Parathyroid adenoma (tissue), 2 donors: Measurements from ENCODE around the gene SNPH.

ENCODE experiments used
- H2AFZ ChIP-seq: fragments of 300-600 bp; sonication (generic); one replicate; pipeline ENCODE4 v1.7.0; 2017; ENCODE audit warnings: antibody characterized with exemption, mild to moderate bottlenecking
- H3K27ac ChIP-seq: fragments of 300-600 bp; sonication (generic); one replicate; pipeline ENCODE4 v1.7.0; 2017
- H3K27me3 ChIP-seq: fragments of 300-600 bp; sonication (generic); one replicate; pipeline ENCODE4 v1.7.0; 2017; ENCODE audit warnings: low read length; ENCODE audit not compliant: control insufficient read depth, insufficient read depth
- H3K36me3 ChIP-seq: fragments of 300-600 bp; sonication (generic); one replicate; pipeline ENCODE4 v1.7.0; 2017; ENCODE audit warnings: low read length; ENCODE audit not compliant: control insufficient read depth, insufficient read depth
- H3K4me1 ChIP-seq: fragments of 300-600 bp; sonication (generic); one replicate; pipeline ENCODE4 v1.7.0; 2017; ENCODE audit warnings: control low read depth
- H3K4me2 ChIP-seq: fragments of 300-600 bp; sonication (generic); one replicate; pipeline ENCODE4 v1.7.0; 2017; ENCODE audit warnings: low read length
- H3K4me3 ChIP-seq: fragments of 300-600 bp; sonication (generic); one replicate; pipeline ENCODE4 v1.7.0; 2017; ENCODE audit warnings: low read depth, low read length
- H3K79me2 ChIP-seq: fragments of 300-600 bp; sonication (generic); one replicate; pipeline ENCODE4 v1.7.0; 2017; ENCODE audit warnings: control low read depth
- H3K9ac ChIP-seq: fragments of 300-600 bp; sonication (generic); one replicate; pipeline ENCODE4 v1.7.0; 2017; ENCODE audit warnings: mild to moderate bottlenecking
- H3K9me3 ChIP-seq: fragments of 300-600 bp; sonication (generic); one replicate; pipeline ENCODE4 v1.7.0; 2017; ENCODE audit warnings: low read length; ENCODE audit not compliant: control insufficient read depth
- TF ChIP-seq, protein P1 (sequence below): fragments of 300-600 bp; sonication (generic); IDR thresholded peaks from one replicate; pipeline ENCODE4 v1.7.0; 2017; ENCODE audit warnings: antibody characterized with exemption, mild to moderate bottlenecking
- donor health status: primary hyperparathyroidism.

The SNPH gene

DNA sequence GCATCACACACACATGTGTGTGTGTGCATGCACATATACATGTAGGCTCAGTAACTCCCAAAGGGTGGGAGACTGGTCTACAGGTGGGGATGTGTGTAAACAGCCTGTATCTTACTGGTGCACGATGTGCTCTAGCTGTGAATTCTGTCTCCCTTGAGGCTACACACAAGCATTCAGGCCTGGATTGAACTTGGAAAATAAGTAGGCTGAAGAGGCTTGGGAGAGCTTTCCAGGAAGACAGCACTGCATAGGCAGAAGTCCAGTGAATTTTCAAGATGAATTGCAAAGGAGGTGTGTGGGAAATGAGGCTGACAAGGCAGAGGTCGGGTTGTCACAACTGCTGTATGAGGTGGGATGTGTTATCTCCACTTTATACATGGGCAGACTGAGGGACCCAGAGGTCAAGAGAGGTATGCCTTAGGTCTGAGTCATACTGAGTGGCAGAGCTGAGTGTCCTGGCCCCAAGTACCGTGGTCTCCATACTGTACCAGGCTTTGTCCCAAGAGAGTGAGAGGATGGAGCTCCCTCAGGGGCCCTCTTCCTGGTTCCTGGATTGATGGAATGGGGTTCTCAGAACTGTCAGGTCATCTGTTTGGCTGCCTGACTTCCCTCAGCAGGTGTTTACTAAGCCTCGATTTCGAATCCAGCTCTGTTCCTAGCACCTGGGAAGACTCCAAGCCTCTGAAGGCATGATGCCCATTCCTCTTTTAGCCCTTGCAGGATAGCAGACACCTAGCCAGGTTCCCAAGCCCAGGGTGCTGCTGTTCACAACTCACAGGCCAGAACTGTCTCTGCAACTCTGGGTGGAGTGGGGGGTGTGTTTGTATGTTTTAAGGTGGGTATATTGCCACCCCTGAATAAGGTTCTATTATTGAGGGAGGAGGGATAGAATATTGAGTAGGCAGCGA is 14.4 kb downstream of the SNPH start:
- no peaks in the 10 kb centered on the region for H3K27me3 ChIP-seq
- H2AFZ ChIP-seq = no peak overlapping the region
- H3K9ac ChIP-seq = no peak overlapping the region
- peaks cover 12% of the 10 kb centered on the region for H3K79me2 ChIP-seq
- H3K9me3 ChIP-seq = no peaks in the 10 kb centered on the region
- no peak overlapping the region for H3K4me3 ChIP-seq
- no peak overlapping the region for H3K27ac ChIP-seq
- H3K4me2 ChIP-seq = no peak overlapping the region
- no peaks in the 10 kb centered on the region for H3K36me3 ChIP-seq
- peaks cover 7% of the 10 kb centered on the region for H3K4me1 ChIP-seq
- TF ChIP-seq, protein P1, sequence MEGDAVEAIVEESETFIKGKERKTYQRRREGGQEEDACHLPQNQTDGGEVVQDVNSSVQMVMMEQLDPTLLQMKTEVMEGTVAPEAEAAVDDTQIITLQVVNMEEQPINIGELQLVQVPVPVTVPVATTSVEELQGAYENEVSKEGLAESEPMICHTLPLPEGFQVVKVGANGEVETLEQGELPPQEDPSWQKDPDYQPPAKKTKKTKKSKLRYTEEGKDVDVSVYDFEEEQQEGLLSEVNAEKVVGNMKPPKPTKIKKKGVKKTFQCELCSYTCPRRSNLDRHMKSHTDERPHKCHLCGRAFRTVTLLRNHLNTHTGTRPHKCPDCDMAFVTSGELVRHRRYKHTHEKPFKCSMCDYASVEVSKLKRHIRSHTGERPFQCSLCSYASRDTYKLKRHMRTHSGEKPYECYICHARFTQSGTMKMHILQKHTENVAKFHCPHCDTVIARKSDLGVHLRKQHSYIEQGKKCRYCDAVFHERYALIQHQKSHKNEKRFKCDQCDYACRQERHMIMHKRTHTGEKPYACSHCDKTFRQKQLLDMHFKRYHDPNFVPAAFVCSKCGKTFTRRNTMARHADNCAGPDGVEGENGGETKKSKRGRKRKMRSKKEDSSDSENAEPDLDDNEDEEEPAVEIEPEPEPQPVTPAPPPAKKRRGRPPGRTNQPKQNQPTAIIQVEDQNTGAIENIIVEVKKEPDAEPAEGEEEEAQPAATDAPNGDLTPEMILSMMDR = no peak

DNA sequence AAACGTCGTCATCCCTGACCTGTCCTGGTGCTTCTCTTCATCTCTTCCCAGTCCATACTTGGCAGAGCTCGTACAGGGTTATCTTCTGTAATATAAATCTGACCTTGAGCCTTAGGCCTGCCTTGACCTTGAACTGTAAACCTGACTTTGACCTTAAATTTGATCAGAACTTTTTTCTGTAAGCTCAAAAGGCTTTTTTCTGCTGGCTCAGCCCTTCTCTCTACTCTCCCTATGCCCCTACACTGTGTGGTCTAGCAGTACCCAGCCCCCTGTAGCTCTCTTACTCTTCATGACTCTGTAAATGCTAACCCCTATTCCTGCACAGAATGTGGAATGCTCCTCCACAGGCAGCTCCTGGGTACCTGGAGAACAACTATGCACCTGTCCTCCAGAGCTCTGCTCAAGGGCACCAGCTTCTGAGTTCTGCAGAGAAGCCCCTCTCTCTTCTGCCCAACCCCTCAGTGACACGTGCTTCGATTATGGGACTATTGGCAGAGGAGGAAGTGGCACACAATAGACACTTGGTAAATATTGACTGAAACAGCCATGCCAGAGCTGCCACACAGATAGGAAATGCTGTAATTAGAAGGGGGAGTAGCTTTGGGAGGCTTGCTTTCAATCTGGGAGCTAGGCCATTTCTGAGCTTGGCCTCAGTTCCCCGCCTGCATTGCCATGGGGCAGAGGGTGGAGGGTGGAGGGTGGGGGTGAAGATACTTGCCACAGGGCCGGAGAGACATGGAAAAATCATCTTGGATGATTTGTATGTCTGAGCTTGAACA is 15.4 kb downstream of the SNPH start:
- Histone ChIP-seq H3K27ac (no peak overlapping the region), H3K27me3 (no peaks in the 10 kb centered on the region), H2AFZ (no peak overlapping the region), H3K4me2 (no peak overlapping the region), H3K9me3 (no peaks in the 10 kb centered on the region), H3K4me1 (peaks cover 1% of the 10 kb centered on the region), H3K9ac (no peak overlapping the region), H3K4me3 (no peak overlapping the region), H3K79me2 (peaks cover 10% of the 10 kb centered on the region), H3K36me3 (no peaks in the 10 kb centered on the region)
- TF ChIP-seq, protein P1 = no peak

DNA sequence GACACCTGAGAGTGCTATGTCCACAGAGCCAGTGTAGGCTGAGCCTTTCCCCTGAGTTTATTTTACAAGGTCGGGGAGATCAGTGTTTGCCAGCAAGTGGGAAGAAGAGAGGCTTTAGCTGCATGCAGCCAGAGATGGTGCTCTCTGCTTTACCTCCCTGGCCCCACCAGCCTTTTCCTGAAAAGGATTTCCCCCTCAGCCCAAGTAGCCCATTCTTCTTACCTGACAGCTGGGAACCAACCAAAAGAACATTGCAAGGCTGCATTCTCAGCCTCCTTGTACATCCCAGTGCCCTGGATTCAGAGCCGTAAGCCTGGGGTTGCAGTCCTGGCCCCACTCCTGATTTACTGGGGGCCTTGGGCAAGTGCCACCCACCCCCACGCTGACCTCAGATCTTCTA is 16.9 kb downstream of the SNPH start:
- Histone ChIP-seq H3K4me3 (no peak overlapping the region), H3K79me2 (peaks cover 6% of the 10 kb centered on the region), H3K36me3 (no peaks in the 10 kb centered on the region), H3K4me2 (no peak overlapping the region), H3K9me3 (no peaks in the 10 kb centered on the region), H3K4me1 (no peaks in the 10 kb centered on the region), H3K27ac (no peak overlapping the region), H3K9ac (no peak overlapping the region), H2AFZ (no peak overlapping the region), H3K27me3 (no peaks in the 10 kb centered on the region)
- TF ChIP-seq, protein P1 = no peak

DNA sequence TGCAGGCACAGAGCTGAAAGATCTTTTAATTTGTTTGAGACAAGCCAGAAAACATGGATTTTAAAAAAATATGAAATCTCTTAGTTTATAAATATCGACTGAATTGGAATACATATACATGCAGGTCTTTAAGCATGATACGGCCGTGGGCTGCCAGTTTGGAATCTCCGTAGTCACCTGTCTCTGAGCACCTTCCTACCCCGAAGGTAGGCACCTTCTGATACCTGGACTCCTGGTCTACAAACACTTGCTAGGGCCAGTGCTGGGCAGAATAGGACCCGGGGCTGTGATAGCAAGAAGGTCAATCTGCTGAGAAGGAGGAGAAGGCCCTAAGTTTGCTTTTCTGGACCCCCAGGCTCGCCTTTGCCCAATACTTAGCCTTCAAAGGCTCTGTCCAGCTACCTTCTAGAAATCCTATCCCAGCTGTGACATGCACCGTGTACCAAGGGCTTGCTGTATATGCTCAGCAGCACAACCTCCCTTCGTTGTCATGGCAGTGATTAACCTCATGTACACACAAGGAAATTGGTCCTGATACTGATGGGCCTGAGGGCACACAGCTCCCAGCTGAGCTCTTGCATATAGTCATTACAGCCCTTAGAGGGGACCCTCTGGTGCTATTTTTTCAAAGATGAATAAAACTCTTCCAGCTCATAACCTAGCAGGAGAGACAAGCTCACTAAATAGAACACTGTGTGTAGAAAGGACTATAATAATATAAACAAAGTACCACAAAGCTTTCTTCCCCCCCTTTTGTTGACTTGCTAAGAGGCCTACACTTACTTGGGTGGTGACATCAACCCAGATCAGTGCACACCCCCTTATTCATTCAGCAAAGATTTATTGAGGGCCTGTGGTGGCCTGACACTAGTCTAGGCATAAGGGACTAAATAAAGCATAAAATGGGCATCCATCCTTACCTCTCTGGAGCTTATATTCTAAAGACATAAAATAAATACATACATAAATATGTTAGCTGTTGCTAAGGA is 17.7 kb downstream of the SNPH start:
- Histone ChIP-seq H2AFZ (no peak overlapping the region), H3K4me3 (no peak overlapping the region), H3K4me1 (no peaks in the 10 kb centered on the region), H3K9ac (no peak overlapping the region), H3K4me2 (no peak overlapping the region), H3K9me3 (no peaks in the 10 kb centered on the region), H3K79me2 (peaks cover 5% of the 10 kb centered on the region), H3K27ac (no peak overlapping the region), H3K27me3 (no peaks in the 10 kb centered on the region), H3K36me3 (no peaks in the 10 kb centered on the region)
- TF ChIP-seq, protein P1 = no peak
